Epidermal melanocyte (primary cell): ENCODE results near the gene SORCS2.
"Not testable (repeated sequence)": the region's sequence is repeated elsewhere in the genome, so short reads cannot be mapped to it uniquely, and the experiment has no call there.

Experiments used
- DNase-seq: peaks from one replicate; pipeline ENCODE4 v3.0.0; 2011; ENCODE audit warnings: low spot score; ENCODE audit not compliant: insufficient read length

Gene SORCS2

GRCh38 chr4:7439699-7440098, 247.4 kb downstream of the SORCS2 start:
- DNase-seq, result no peak

- DNase-seq, result no peak
Observed at GRCh38 chr4:7441201-7441600, 248.9 kb downstream of the SORCS2 start.

- DNase-seq, result no peak
Observed at GRCh38 chr4:7442574-7443162, 250.3 kb downstream of the SORCS2 start.

GRCh38 chr4:7444314-7444713, 252.0 kb downstream of the SORCS2 start:
- no peak for DNase-seq

GRCh38 chr4:7444731-7445130, 252.4 kb downstream of the SORCS2 start:
- DNase-seq, result no peak

GRCh38 chr4:7447236-7447635, 254.9 kb downstream of the SORCS2 start:
- no peak for DNase-seq

GRCh38 chr4:7448036-7448435, 255.7 kb downstream of the SORCS2 start:
- DNase-seq, result no peak

GRCh38 chr4:7450775-7451433, 258.6 kb downstream of the SORCS2 start:
- DNase-seq, result no peak

GRCh38 chr4:7451434-7451789, 259.1 kb downstream of the SORCS2 start:
- no peak for DNase-seq

- no peak for DNase-seq
Observed at GRCh38 chr4:7451800-7452199, 259.5 kb downstream of the SORCS2 start.

GRCh38 chr4:7452802-7453201, 260.5 kb downstream of the SORCS2 start:
- not testable (repeated sequence) for DNase-seq

GRCh38 chr4:7457201-7458065, 265.1 kb downstream of the SORCS2 start:
- no peak for DNase-seq

GRCh38 chr4:7458066-7458425, 265.7 kb downstream of the SORCS2 start:
- no peak for DNase-seq

GRCh38 chr4:7458477-7458876, 266.1 kb downstream of the SORCS2 start:
- no peak for DNase-seq

- DNase-seq, result no peak
Observed at GRCh38 chr4:7459471-7459870, 267.1 kb downstream of the SORCS2 start.

- no peak for DNase-seq
Observed at GRCh38 chr4:7460566-7460965, 268.2 kb downstream of the SORCS2 start.

- no peak for DNase-seq
Observed at GRCh38 chr4:7461230-7461629, 268.9 kb downstream of the SORCS2 start.

GRCh38 chr4:7462509-7462971, 270.2 kb downstream of the SORCS2 start:
- no peak for DNase-seq

- DNase-seq, result no peak
Observed at GRCh38 chr4:7463566-7464258, 271.4 kb downstream of the SORCS2 start.

GRCh38 chr4:7464259-7464655, 271.9 kb downstream of the SORCS2 start:
- DNase-seq, result no peak

- no peak for DNase-seq
Observed at GRCh38 chr4:7465017-7465416, 272.7 kb downstream of the SORCS2 start.

- DNase-seq, result no peak
Observed at GRCh38 chr4:7466215-7466614, 273.9 kb downstream of the SORCS2 start.
